ENCODE measurements around the gene AGBL1. TPM values are rescaled to one million over a fixed set of nuclear protein-coding genes. Genes with fewer than 3 reads are reported as not detected.

Gene AGBL1
- total and polyA plus RNA-seq, 2 experiments from 2014 or later: 0.06 to 0.11 TPM

- Histone ChIP-seq H3K4me3 (no peak overlapping the region), H3K27me3 (no peaks in the 10 kb centered on the region), H3K27ac (no peak overlapping the region), H3K9me3 (ENCODE audit: low read depth) (no peaks in the 10 kb centered on the region), H3K36me3 (no peaks in the 10 kb centered on the region), H3K4me1 (ENCODE audit: low read depth) (no peaks in the 10 kb centered on the region)
- TF ChIP-seq CTCF (IDR thresholded peaks at IDR 0.05; ENCODE audit: low read depth, low read length): no peak
- DNase-seq (ENCODE audit: low read depth in 1 of 2, low spot score in 1 of 2): no peak
Measured at GRCh38 chr15:86392874-86393273, 313.2 kb downstream of the AGBL1 start.

GRCh38 chr15:86394866-86395265 lies 315.2 kb downstream of the AGBL1 start:
- TF ChIP-seq CTCF (IDR thresholded peaks at IDR 0.05; ENCODE audit: low read depth, low read length): no peak
- no peaks in the 10 kb centered on the region for H3K27me3 ChIP-seq

GRCh38 chr15:86399041-86399954 lies 319.6 kb downstream of the AGBL1 start:
- H3K9me3 ChIP-seq (ENCODE audit: low read depth): no peaks in the 10 kb centered on the region
- H3K4me1 ChIP-seq (ENCODE audit: low read depth): no peaks in the 10 kb centered on the region
- no peak for TF ChIP-seq CTCF (IDR thresholded peaks at IDR 0.05; ENCODE audit: low read depth, low read length)
- no peaks in the 10 kb centered on the region for H3K27me3 ChIP-seq
- H3K4me3 ChIP-seq: no peak overlapping the region
- H3K27ac ChIP-seq: no peak overlapping the region
- no peak for DNase-seq (ENCODE audit: low read depth in 1 of 2, low spot score in 1 of 2)
- no peaks in the 10 kb centered on the region for H3K36me3 ChIP-seq

More at GRCh38 chr15:86394866-86395265, 315.2 kb downstream of the AGBL1 start:
- no peaks in the 10 kb centered on the region for H3K4me1 ChIP-seq (ENCODE audit: low read depth)
- no peak for DNase-seq (ENCODE audit: low read depth in 1 of 2, low spot score in 1 of 2)
- no peaks in the 10 kb centered on the region for H3K9me3 ChIP-seq (ENCODE audit: low read depth)
- H3K27ac ChIP-seq: no peak overlapping the region
- H3K36me3 ChIP-seq: no peaks in the 10 kb centered on the region
- H3K4me3 ChIP-seq: no peak overlapping the region

GRCh38 chr15:86403221-86403620 lies 323.6 kb downstream of the AGBL1 start:
- H3K4me1 ChIP-seq (ENCODE audit: low read depth): no peaks in the 10 kb centered on the region
- no peak overlapping the region for H3K27ac ChIP-seq
- H3K36me3 ChIP-seq: no peaks in the 10 kb centered on the region
- H3K9me3 ChIP-seq (ENCODE audit: low read depth): no peaks in the 10 kb centered on the region
- H3K4me3 ChIP-seq: no peak overlapping the region
- no peaks in the 10 kb centered on the region for H3K27me3 ChIP-seq
- no peak for DNase-seq (ENCODE audit: low read depth in 1 of 2, low spot score in 1 of 2)
- no peak for TF ChIP-seq CTCF (IDR thresholded peaks at IDR 0.05; ENCODE audit: low read depth, low read length)

DNA sequence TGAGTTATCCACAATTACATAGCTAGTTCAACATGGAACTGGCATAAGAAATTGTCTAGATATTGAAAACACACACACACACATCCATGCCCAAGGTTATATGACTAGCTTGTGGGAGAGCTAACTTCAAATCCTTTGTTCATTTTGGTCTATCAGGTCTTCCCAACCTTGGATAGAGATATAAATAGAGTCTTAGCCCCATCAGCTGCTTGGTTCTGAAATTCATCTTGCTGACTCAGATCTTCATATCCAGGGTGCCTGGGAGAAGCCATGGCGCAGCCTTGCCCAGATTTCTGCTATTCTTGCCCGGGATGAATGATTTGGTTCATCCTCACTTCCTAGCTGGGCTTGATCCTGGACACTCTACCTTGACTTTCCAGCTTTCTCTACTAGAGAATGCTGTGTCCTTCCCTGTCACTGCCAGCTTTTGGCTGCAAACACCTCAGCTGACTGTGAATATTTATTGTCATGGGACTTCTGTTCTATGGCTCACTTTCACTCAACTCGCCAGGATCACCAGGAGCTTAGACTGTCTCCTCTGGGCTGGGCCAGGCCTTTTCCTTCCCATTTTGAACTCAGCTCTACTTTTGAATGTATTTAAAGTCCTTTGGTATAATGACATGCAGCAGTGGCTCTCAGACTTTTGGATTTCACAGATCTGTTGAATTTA lies 324.4 kb downstream of the AGBL1 start:
- Histone ChIP-seq H3K9me3 (ENCODE audit: low read depth) (no peaks in the 10 kb centered on the region), H3K4me1 (ENCODE audit: low read depth) (no peaks in the 10 kb centered on the region), H3K36me3 (no peaks in the 10 kb centered on the region), H3K27ac (no peak overlapping the region), H3K4me3 (no peak overlapping the region), H3K27me3 (no peaks in the 10 kb centered on the region)
- no peak for TF ChIP-seq CTCF (IDR thresholded peaks at IDR 0.05; ENCODE audit: low read depth, low read length)
- no peak for DNase-seq (ENCODE audit: low read depth in 1 of 2, low spot score in 1 of 2)

Measured in cardiac muscle cell (in vitro differentiated cells and primary cell).